Sigmoid colon (tissue), 7 donors: ENCODE data around the gene ZSCAN9. TPM values are rescaled to one million over a fixed set of nuclear protein-coding genes. Genes with fewer than 3 reads are reported as not detected.
A peak's percentile ranks its signal among the peaks of the same experiment; 100 is the strongest.

ENCODE experiments used
- DNase-seq: peaks from one replicate; pipeline ENCODE4 v3.0.0-alpha.2; 2019
- H3K27ac ChIP-seq, 4 donors: fragments of 200-600 bp; sonication (generic); one replicate each; pipeline ENCODE4 v1.5.1; 2016 to 2019; ENCODE audit warnings: mild to moderate bottlenecking in 1 of 4
- H3K27me3 ChIP-seq, 3 donors: fragments of 200-600 bp; sonication (generic); one replicate each; pipeline ENCODE4 v1.5.1; 2019; ENCODE audit warnings: mild to moderate bottlenecking in 1 of 3
- H3K36me3 ChIP-seq, 4 donors: fragments of 200-600 bp; sonication (generic); one replicate each; pipeline ENCODE4 v1.5.1; 2016 to 2019
- H3K4me1 ChIP-seq, 4 donors: fragments of 200-600 bp; sonication (generic); one replicate each; pipeline ENCODE4 v1.5.1; 2017 to 2019
- H3K4me3 ChIP-seq, 4 donors: fragments of 200-600 bp; sonication (generic); one replicate each; pipeline ENCODE4 v1.5.1; 2017 to 2019; ENCODE audit warnings: mild to moderate bottlenecking in 2 of 4, moderate library complexity in 1 of 4
- H3K9me3 ChIP-seq, 4 donors: fragments of 200-600 bp in 3 of 4; sonication (generic) in 3 of 4; one replicate each; pipeline versions ENCODE4 v1.5.1 to v1.6.1; 2013 to 2019
- EP300 ChIP-seq, 4 donors: sonication (generic); formaldehyde crosslinking; IDR thresholded peaks; one replicate each; pipeline ENCODE4 v1.6.1; 2017; ENCODE audit warnings: antibody characterized with exemption in 4 of 4
- POLR2A ChIP-seq, 2 donors: fragments of 450-650 bp; IDR thresholded peaks; one replicate each; pipeline ENCODE4 v1.6.1; 2016; ENCODE audit warnings: antibody characterized with exemption in 2 of 2, mild to moderate bottlenecking in 2 of 2, moderate library complexity in 2 of 2
- POLR2AphosphoS5 ChIP-seq, 4 donors: sonication (generic); formaldehyde crosslinking; IDR thresholded peaks; one replicate each; pipeline ENCODE4 v1.6.1; 2017; ENCODE audit warnings: antibody characterized with exemption in 4 of 4
- whole genome bisulfite sequencing, 2 donors: extraction: QIAGEN DNeasy Blood & Tissue Kit; methylation state at CpG; one replicate each; pipeline ENCODE4 v1.1.7; 2013; 5-methylcytosine and 5-hydroxymethylcytosine counted together
- intact Hi-C: fragments of 100-400 bp; cut with DNase I; formaldehyde crosslinking; loops from one replicate; pipeline ENCODE4 v1.15.1; 2023
- polyA plus RNA-seq, 3 donors: library from polyadenylated mRNA; stranded (reverse); fragments of 200-250 nt; gene quantifications; one replicate each; pipeline ENCODE4 v1.2.3, GENCODE V29; 2013
- total RNA-seq, 4 donors: library from RNA; depleted of rRNA; stranded (reverse); fragments of >200 nt; gene quantifications; one replicate each; pipeline ENCODE4 v1.1.0, GENCODE V29; 2016
- TF ChIP-seq, protein P1 (sequence below), 4 experiments: fragments of 450-650 bp in 3 of 4; fragments of 200-600 bp in 1 of 4; IDR thresholded peaks; one replicate each; pipeline ENCODE4 v1.5.1; 2016 to 2019; ENCODE audit warnings: antibody characterized with exemption in 4 of 4, mild to moderate bottlenecking in 3 of 4, moderate library complexity in 2 of 4
- donor health status: healthy with polysubstance abuse.
- donor health status: Bipolar disorder and iron deficiency.
- donor health status: healthy.

The ZSCAN9 gene
- total and polyA plus RNA-seq, 7 donors: 1.8 to 15.1 (median 14.0) TPM

DNA sequence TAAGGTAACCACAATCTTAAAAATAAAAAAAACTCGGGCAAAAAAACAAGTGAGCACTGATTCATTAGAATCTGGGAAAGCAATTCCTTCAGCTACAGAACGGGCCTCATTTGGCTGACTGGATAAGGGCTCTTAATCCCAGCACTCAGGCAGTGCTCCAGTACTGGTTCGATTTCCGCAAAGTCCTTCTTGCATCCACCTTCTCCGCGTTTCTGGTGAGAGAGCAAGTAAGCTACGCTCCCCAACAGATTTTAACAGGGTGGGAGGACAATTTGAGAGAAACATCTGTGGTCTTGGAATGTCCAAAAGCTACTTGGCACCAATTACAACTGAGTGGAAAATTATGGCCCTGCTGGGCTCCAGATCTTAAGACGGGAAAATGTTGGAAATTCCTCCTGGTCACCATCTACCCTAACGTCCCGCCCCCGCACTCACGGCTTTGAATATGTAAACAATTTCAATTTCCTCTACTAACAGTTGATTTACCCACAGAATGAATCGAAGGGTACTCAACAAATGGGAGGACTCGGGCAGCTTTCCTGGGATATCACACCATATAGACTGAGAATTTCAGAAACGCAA lies 18.1 kb upstream of the ZSCAN9 start:
- Histone ChIP-seq H3K27me3 (peaks cover 38 to 75% (median 54%) of the 10 kb centered on the region in 3 donors), H3K36me3 (no peaks in the 10 kb centered on the region), H3K4me1 (peaks cover 0 to 13% (median 11%) of the 10 kb centered on the region in 4 donors), H3K4me3 (peak overlapping the region in 3 of 4 donors; percentile 14 to 28 (median 23)), H3K9me3 (peaks cover 0 to 9% (median 2%) of the 10 kb centered on the region in 4 donors), H3K27ac (no peak overlapping the region)
- WGBS, 2 donors: 9 to 10% methylated on average over 15 of the region's 15 CpGs
- DNase-seq: no peak
- TF ChIP-seq, protein P1, sequence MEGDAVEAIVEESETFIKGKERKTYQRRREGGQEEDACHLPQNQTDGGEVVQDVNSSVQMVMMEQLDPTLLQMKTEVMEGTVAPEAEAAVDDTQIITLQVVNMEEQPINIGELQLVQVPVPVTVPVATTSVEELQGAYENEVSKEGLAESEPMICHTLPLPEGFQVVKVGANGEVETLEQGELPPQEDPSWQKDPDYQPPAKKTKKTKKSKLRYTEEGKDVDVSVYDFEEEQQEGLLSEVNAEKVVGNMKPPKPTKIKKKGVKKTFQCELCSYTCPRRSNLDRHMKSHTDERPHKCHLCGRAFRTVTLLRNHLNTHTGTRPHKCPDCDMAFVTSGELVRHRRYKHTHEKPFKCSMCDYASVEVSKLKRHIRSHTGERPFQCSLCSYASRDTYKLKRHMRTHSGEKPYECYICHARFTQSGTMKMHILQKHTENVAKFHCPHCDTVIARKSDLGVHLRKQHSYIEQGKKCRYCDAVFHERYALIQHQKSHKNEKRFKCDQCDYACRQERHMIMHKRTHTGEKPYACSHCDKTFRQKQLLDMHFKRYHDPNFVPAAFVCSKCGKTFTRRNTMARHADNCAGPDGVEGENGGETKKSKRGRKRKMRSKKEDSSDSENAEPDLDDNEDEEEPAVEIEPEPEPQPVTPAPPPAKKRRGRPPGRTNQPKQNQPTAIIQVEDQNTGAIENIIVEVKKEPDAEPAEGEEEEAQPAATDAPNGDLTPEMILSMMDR (IDR thresholded peaks at IDR 0.05): no peak
- no peak for TF ChIP-seq EP300 (IDR thresholded peaks at IDR 0.05)
- TF ChIP-seq POLR2A (IDR thresholded peaks at IDR 0.05): no peak
- intact Hi-C loops: no loop called here

DNA sequence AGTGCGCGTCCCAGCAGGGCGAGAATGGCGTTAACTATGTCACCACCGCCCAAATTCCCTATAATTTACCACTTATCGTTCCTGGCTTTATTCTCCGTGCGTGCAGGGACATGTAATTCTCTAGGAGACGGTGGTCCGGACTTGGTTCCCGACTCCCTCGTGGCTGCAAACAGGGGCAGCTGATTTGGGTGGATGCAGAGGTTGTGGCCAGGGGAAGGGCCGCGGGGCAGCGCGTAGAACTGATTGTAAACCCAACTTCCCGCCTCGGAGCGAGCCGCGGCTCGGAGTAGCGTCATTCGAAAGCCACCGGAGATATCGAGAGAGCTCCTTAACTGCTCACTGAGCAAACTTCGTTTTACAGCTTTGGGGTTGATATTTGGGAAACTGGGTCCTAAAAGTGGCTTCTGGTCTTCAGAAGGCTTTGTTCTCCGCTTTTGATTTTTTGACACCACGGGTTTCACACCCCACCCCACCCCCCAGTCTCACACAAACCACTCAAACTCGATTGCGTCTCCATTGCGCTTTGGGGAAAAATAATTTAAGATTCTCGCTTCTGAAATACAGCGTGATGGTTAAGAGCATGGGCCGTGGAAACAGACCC lies 17.5 kb upstream of the ZSCAN9 start:
- H3K27me3 ChIP-seq: peaks cover 38 to 81% (median 59%) of the 10 kb centered on the region in 3 donors
- H3K4me3 ChIP-seq: peak overlapping the region in 3 of 4 donors; percentile 16 to 28 (median 23)
- no peak overlapping the region for H3K27ac ChIP-seq
- H3K4me1 ChIP-seq: peaks cover 0 to 13% (median 11%) of the 10 kb centered on the region in 4 donors
- TF ChIP-seq POLR2A (IDR thresholded peaks at IDR 0.05) (no peak), POLR2AphosphoS5 (IDR thresholded peaks at IDR 0.05) (peak in 1 of 4 donors; percentile 25)
- DNase-seq: no peak
- whole genome bisulfite sequencing, 2 donors: 2 to 4% methylated on average over 35 of the region's 35 CpGs
- peaks cover 0 to 9% (median 2%) of the 10 kb centered on the region in 4 donors for H3K9me3 ChIP-seq
- H3K36me3 ChIP-seq: no peaks in the 10 kb centered on the region
- intact Hi-C loops: no loop called here

DNA sequence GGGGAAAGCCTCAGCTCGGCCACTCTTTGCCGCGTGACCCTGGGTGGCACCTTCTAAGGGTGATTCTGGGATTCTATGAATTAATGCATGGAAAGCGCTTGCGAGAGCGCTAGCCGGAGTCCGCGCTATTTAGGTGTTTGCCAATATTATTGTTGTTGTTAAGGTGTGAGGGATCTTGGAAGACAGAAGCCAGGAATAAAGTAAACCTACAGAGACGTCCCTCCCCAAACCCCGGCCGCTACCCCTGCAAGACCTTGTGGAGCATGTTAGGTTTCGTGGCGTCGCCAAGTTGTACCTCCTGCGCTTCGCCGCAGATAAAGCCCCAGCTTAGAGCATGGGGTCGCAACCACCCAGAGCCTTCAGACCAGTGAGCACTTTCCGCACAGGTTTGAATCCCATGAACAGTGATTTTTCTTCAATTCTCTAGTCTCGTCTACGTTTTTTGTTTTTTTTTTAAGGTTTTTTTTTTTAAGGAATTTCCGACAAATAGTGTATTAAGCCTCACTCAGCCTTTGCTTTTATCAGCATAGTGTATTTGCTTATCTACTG lies 16.9 kb upstream of the ZSCAN9 start:
- 7 to 13% methylated on average over 23 of the region's 23 CpGs for WGBS, 2 donors
- peaks cover 42 to 86% (median 64%) of the 10 kb centered on the region in 3 donors for H3K27me3 ChIP-seq
- no peaks in the 10 kb centered on the region for H3K36me3 ChIP-seq
- H3K4me1 ChIP-seq: peaks cover 0 to 13% (median 11%) of the 10 kb centered on the region in 4 donors
- DNase-seq: no peak
- no peak overlapping the region for H3K27ac ChIP-seq
- H3K4me3 ChIP-seq: peak overlapping the region in 2 of 4 donors; percentile 16 to 23
- peaks cover 0 to 7% (median under 1%) of the 10 kb centered on the region in 4 donors for H3K9me3 ChIP-seq
- TF ChIP-seq, protein P1 (IDR thresholded peaks at IDR 0.05): no peak
- TF ChIP-seq EP300 (IDR thresholded peaks at IDR 0.05): no peak
- TF ChIP-seq POLR2A (IDR thresholded peaks at IDR 0.05): no peak
- TF ChIP-seq POLR2AphosphoS5 (IDR thresholded peaks at IDR 0.05): no peak
- intact Hi-C loops: no loop called here

DNA sequence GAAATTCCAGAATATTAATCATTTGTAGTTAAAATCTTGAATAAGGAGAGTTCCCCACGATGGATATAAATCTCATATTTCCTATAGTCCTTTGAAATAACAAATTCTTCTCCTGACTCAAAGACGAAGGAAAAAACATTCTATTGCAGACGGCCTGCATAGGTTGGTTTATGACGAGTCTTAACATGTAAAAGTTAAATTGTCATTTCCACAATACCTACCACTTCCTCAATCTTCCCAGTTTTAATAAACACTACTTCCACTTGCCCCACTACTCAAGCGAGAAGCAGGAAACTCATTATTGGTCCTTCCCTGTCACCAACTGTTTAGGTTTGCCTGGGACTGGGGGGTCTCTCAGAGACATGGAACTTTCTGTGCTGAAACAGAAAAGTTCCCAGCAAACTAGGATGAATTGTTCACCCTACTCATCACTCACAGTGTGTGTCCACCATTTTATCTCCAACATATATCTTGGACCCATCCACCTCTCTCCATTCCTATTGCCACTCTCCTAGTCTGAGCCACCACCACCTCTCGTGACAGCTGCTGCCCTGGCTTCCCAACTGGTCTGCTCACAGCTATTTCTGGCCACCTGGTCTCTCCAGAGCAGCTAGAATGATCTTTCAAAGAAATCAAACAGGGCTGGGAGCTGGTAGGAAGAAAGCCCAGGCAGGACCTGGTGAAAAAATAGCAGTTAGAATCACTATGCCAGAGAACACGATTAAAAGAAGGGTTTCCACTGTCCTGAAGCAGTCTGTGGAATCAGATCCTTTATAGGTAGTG lies 15.1 kb upstream of the ZSCAN9 start:
- WGBS, 2 donors: 45 to 69% methylated on average over 7 of the region's 7 CpGs

More for the DNA sequence above, 15.1 kb upstream of the ZSCAN9 start:
- Histone ChIP-seq H3K9me3 (no peaks in the 10 kb centered on the region), H3K27ac (no peak overlapping the region), H3K4me3 (no peak overlapping the region), H3K4me1 (peaks cover 0 to 13% (median 11%) of the 10 kb centered on the region in 4 donors), H3K27me3 (peaks cover 45 to 98% (median 77%) of the 10 kb centered on the region in 3 donors), H3K36me3 (no peaks in the 10 kb centered on the region)
- TF ChIP-seq POLR2A (IDR thresholded peaks at IDR 0.05): no peak
- TF ChIP-seq, protein P1 (IDR thresholded peaks at IDR 0.05): no peak
- no peak for DNase-seq
- intact Hi-C loops: no loop called here
